HCT116 (cell line): ENCODE results near the gene TRMT10B. TPM values are rescaled to one million over a fixed set of nuclear protein-coding genes. Genes with fewer than 3 reads are reported as not detected.

ENCODE experiments used
- ATAC-seq: fragments of 200-7000 bp; cut with Tn5 transposase; 2 replicates; pipeline ENCODE4 v1.9.1; 2020; ENCODE audit warnings: mild to moderate bottlenecking, moderate library complexity
- BruUV-seq: library from RNA; stranded (reverse); fragments of 400-500 nt; replicated peaks from 2 replicates; lab custom pipeline; 2021; lab: Mats Ljungman, UMichigan
- CTCF ChIA-PET: fragments of 300-600 bp; sonication (Branson Sonifier 250); formaldehyde crosslinking; loops from one replicate; lab custom pipeline; 2021; ENCODE audit warnings: antibody characterized with exemption; lab: Charles Lee
- POLR2A ChIA-PET: fragments of 300-600, 350-600 bp; sonication (Branson Sonifier 250); formaldehyde crosslinking; loops from one replicate; lab custom pipeline; 2021; ENCODE audit warnings: antibody characterized with exemption; lab: Charles Lee
- RAD21 ChIA-PET, 2 experiments: fragments of 300-600 bp; sonication (Branson Sonifier 250); formaldehyde crosslinking; loops; one replicate each; lab custom pipeline; 2023; ENCODE audit warnings: low total read pairs in 2 of 2; ENCODE audit not compliant: uncharacterized antibody in 2 of 2, unreplicated experiment in 2 of 2, low non-redundant PET in 1 of 2; lab: Charles Lee
- DNase-seq: peaks from one replicate; pipeline ENCODE4 v3.0.0-alpha.2; 2010; ENCODE audit warnings: low read depth, low spot score
- H2AFZ ChIP-seq: fragments of 200-600 bp; shearing (Covaris generic), sonication (generic); 2 replicates; pipeline ENCODE4 v1.6.1; 2017; ENCODE audit warnings: low read depth, mixed run types, mixed read lengths, antibody characterized with exemption, low read length; ENCODE audit not compliant: poor library complexity, severe bottlenecking
- H3K27ac ChIP-seq: 2 replicates; pipeline ENCODE4 v1.5.1; 2012; ENCODE audit warnings: low read depth, low read length
- H3K27me3 ChIP-seq: fragments of 200-600 bp; sonication (generic); 2 replicates; pipeline ENCODE4 v1.6.1; 2016; ENCODE audit warnings: mixed run types, low read length, mixed read lengths; ENCODE audit not compliant: insufficient read depth
- H3K36me3 ChIP-seq, 2 experiments: fragments of 200-500 bp in 1 of 2; fragments of 200-600 bp in 1 of 2; sonication (Bioruptor generic) in 1 of 2; sonication (generic) in 1 of 2; 2 replicates each; pipeline versions ENCODE4 v1.5.1 to v1.6.1; 2014 to 2016; ENCODE audit warnings: low read length in 2 of 2, inconsistent platforms in 1 of 2, mixed read lengths in 1 of 2, mixed run types in 1 of 2; ENCODE audit not compliant: insufficient read depth in 2 of 2, control insufficient read depth in 1 of 2
- H3K4me1 ChIP-seq, 2 experiments: fragments of 200-600 bp in 1 of 2; sonication (generic) in 1 of 2; 2 replicates each; pipeline versions ENCODE4 v1.5.1 to v1.6.1; 2012 to 2017; ENCODE audit warnings: low read length in 2 of 2, inconsistent platforms in 1 of 2, mild to moderate bottlenecking in 1 of 2, mixed read lengths in 1 of 2, mixed run types in 1 of 2, moderate library complexity in 1 of 2; ENCODE audit not compliant: insufficient read depth in 2 of 2, control insufficient read depth in 1 of 2
- H3K4me2 ChIP-seq: fragments of 200-600 bp; sonication (generic); 2 replicates; pipeline ENCODE4 v1.6.1; 2017; ENCODE audit warnings: mixed run types, low read length, mixed read lengths
- H3K4me3 ChIP-seq, 2 experiments: fragments of 200-600 bp in 1 of 2; sonication (generic) in 1 of 2; replicated peaks in 1 of 2; 2 replicates each; pipeline ENCODE4 v1.5.1; 2011 to 2016; ENCODE audit warnings: low read length in 2 of 2, control low read depth in 1 of 2, low read depth in 1 of 2, mild to moderate bottlenecking in 1 of 2, mixed read lengths in 1 of 2, mixed run types in 1 of 2
- H3K79me2 ChIP-seq: fragments of 200-600 bp; sonication (generic); 2 replicates; pipeline ENCODE4 v1.6.1; 2017; ENCODE audit warnings: mild to moderate bottlenecking, mixed run types, low read length, moderate library complexity, mixed read lengths; ENCODE audit not compliant: insufficient read depth
- H3K9ac ChIP-seq: fragments of 200-600 bp; sonication (generic); 2 replicates; pipeline ENCODE4 v1.6.1; 2016; ENCODE audit warnings: low read length, mixed read lengths
- H3K9me2 ChIP-seq: fragments of 200-600 bp; sonication (generic), shearing (Covaris generic); 2 replicates; pipeline ENCODE4 v1.6.1; 2017; ENCODE audit warnings: mixed run types, mild to moderate bottlenecking, moderate library complexity; ENCODE audit not compliant: insufficient read depth
- H3K9me3 ChIP-seq, 2 experiments: fragments of 200-500 bp in 1 of 2; fragments of 200-600 bp in 1 of 2; sonication (Bioruptor generic) in 1 of 2; sonication (generic) in 1 of 2; 2 replicates each; pipeline ENCODE4 v1.6.1; 2014 to 2017; ENCODE audit warnings: low read length in 2 of 2, mixed read lengths in 2 of 2, inconsistent platforms in 1 of 2, low read depth in 1 of 2, mild to moderate bottlenecking in 1 of 2, mixed run types in 1 of 2, moderate library complexity in 1 of 2; ENCODE audit not compliant: control insufficient read depth in 1 of 2, insufficient read depth in 1 of 2
- H4K20me1 ChIP-seq: fragments of 200-600 bp; sonication (generic), shearing (Covaris generic); 2 replicates; pipeline ENCODE4 v1.6.1; 2017; ENCODE audit warnings: mixed run types, mild to moderate bottlenecking, moderate library complexity; ENCODE audit not compliant: insufficient read depth
- CEBPB ChIP-seq: IDR thresholded peaks from 2 replicates; pipeline ENCODE4 v1.6.1; 2012; ENCODE audit warnings: low read depth
- CTCF ChIP-seq, 3 experiments: fragments of 200-600 bp in 1 of 3; sonication (generic) in 1 of 3; IDR thresholded peaks in 2 of 3; conservative IDR thresholded peaks in 1 of 3; 2 replicates each; pipeline ENCODE4 v1.5.1; 2012 to 2017; ENCODE audit warnings: low read depth in 2 of 3, low read length in 2 of 3, antibody characterized with exemption in 1 of 3, borderline replicate concordance in 1 of 3, control low read depth in 1 of 3, mild to moderate bottlenecking in 1 of 3, mixed read lengths in 1 of 3, mixed run types in 1 of 3, moderate library complexity in 1 of 3; ENCODE audit not compliant: insufficient read depth in 1 of 3
- EGR1 ChIP-seq: IDR thresholded peaks from 2 replicates; pipeline ENCODE4 v1.6.1; 2012; ENCODE audit warnings: low read depth
- EZH2phosphoT487 ChIP-seq: fragments of 200-600 bp; IDR thresholded peaks from 2 replicates; pipeline ENCODE4 v1.6.1; 2018; ENCODE audit warnings: antibody characterized with exemption, borderline replicate concordance
- JUND ChIP-seq: IDR thresholded peaks from 2 replicates; pipeline ENCODE4 v1.6.1; 2012
- RAD21 ChIP-seq: IDR thresholded peaks from 2 replicates; pipeline ENCODE4 v1.6.1; 2012; ENCODE audit warnings: low read depth, mild to moderate bottlenecking
- SIN3A ChIP-seq: IDR thresholded peaks from 2 replicates; pipeline ENCODE4 v1.6.1; 2012; ENCODE audit warnings: low read depth
- SP1 ChIP-seq: IDR thresholded peaks from 2 replicates; pipeline ENCODE4 v1.6.1; 2012; ENCODE audit warnings: low read depth
- SRF ChIP-seq: IDR thresholded peaks from 2 replicates; pipeline ENCODE4 v1.6.1; 2012; ENCODE audit warnings: low read depth
- TCF7L2 ChIP-seq: IDR thresholded peaks from 2 replicates; pipeline ENCODE4 v1.7.0; 2011; ENCODE audit warnings: borderline replicate concordance, inconsistent platforms; ENCODE audit not compliant: insufficient read depth, insufficient read length; ENCODE audit errors: extremely low read depth
- YY1 ChIP-seq: IDR thresholded peaks from 2 replicates; pipeline ENCODE4 v1.6.1; 2011; ENCODE audit warnings: low read length, low read depth, moderate library complexity, mild to moderate bottlenecking; ENCODE audit not compliant: insufficient replicate concordance; ENCODE audit errors: extremely low read depth
- ZFX ChIP-seq: fragments of 450-650 bp; IDR thresholded peaks from 2 replicates; pipeline ENCODE4 v1.6.1; 2017
- intact Hi-C: fragments of 100-400 bp; cut with micrococcal nuclease; formaldehyde crosslinking; loops from 2 replicates; pipeline ENCODE4 v1.10.0; 2022
- total RNA-seq: library from RNA; stranded (reverse); gene quantifications from one replicate; pipeline ENCODE4 v1.2.1, GENCODE V29; 2021; ENCODE audit not compliant: unreplicated experiment
- TF ChIP-seq, protein P1 (sequence below): IDR thresholded peaks from 2 replicates; pipeline ENCODE4 v1.6.1; 2012

The TRMT10B gene
- total RNA-seq, 1 experiment from 2014 or later, result 5.5 TPM

GRCh38 chr9:37787059-37787458 lies 33.5 kb downstream of the TRMT10B start:
- 0 out of 2 replicates have a peak, but pooled peaks cover 4% of the 10 kb centered on the region for H4K20me1 ChIP-seq
- BruUV-seq, result no TSS peak
- intact Hi-C loops, result loop anchor here (10.0 kb wide), 1 partner anchor 202 kb away; no protein-coding TSS in a partner anchor
- no peak overlapping the region for H3K9ac ChIP-seq
- CTCF ChIA-PET, result no interaction called here
- no peak overlapping the region; the same call in 1 of the 2 replicates for H3K27ac ChIP-seq
- RAD21 ChIA-PET, result no interaction called here
- DNase-seq, result no peak
- H3K27me3 ChIP-seq, result no peaks in the 10 kb centered on the region
- ATAC-seq, result no peak
- H3K79me2 ChIP-seq, result peaks cover 30% of the 10 kb centered on the region
- no peaks in the 10 kb centered on the region for H3K9me2 ChIP-seq
- peaks cover 6 to 14% of the 10 kb centered on the region in 2 experiments; a peak in 3 of 4 replicates for H3K36me3 ChIP-seq
- H3K4me1 ChIP-seq, result peaks cover 7 to 11% of the 10 kb centered on the region in 2 experiments; a peak in 3 of 4 replicates
- no peaks in the 10 kb centered on the region for H3K9me3 ChIP-seq
- no peak overlapping the region for H2AFZ ChIP-seq
- POLR2A ChIA-PET, result no interaction called here
- no peak overlapping the region for H3K4me3 ChIP-seq
- H3K4me2 ChIP-seq, result no peak overlapping the region
- TF ChIP-seq, protein P1, sequence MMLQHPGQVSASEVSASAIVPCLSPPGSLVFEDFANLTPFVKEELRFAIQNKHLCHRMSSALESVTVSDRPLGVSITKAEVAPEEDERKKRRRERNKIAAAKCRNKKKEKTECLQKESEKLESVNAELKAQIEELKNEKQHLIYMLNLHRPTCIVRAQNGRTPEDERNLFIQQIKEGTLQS, result no peak
- TF ChIP-seq SIN3A (no peak), EGR1 (no peak)

DNA sequence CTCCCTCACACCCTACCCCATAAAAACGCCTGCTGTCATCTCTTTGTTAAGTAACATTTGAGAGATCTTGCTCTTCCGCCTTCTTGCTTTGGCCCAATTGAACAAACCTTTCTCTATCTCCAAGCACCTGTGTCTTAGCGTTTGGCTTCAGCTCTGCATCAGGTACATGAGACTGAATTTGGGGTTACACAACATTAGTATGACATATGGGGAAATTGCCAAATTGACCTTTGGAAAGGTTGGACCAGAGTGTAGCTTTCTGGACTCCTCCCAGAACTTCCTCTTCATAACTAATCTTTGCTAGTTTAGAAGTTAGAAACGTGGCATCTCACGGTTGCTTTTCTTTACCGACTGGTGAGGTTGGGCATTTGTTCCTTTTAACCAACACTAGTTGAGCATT lies 34.7 kb downstream of the TRMT10B start:
- H3K27me3 ChIP-seq, result no peaks in the 10 kb centered on the region
- intact Hi-C loops, result loop anchor here (10.0 kb wide), 1 partner anchor 204 kb away; no protein-coding TSS in a partner anchor
- peaks cover 7 to 11% of the 10 kb centered on the region in 2 experiments; a peak in 3 of 4 replicates for H3K4me1 ChIP-seq
- no peak overlapping the region for H2AFZ ChIP-seq
- POLR2A ChIA-PET, result no interaction called here
- peaks cover 18% of the 10 kb centered on the region for H3K79me2 ChIP-seq
- no peak overlapping the region for H3K27ac ChIP-seq
- CTCF ChIA-PET, result no interaction called here
- H3K36me3 ChIP-seq, result peaks cover 0 to 1% of the 10 kb centered on the region in 2 experiments; a peak in 2 of 4 replicates
- no peaks in the 10 kb centered on the region for H3K9me3 ChIP-seq
- no TSS peak for BruUV-seq
- no peak for TF ChIP-seq RAD21
- TF ChIP-seq, protein P1, result no peak
- TF ChIP-seq SRF, result no peak
- no peak for TF ChIP-seq SP1
- no peak for TF ChIP-seq SIN3A
- TF ChIP-seq EZH2phosphoT487, result no peak
- no peak for TF ChIP-seq CEBPB
- TF ChIP-seq ZFX, result no peak
- no peak for TF ChIP-seq TCF7L2
- TF ChIP-seq CTCF (IDR thresholded peaks at IDR 0.05 in 2 of 3, conservative IDR thresholded peaks at IDR 0.05 in 1 of 3; ENCODE audit: borderline replicate concordance in 1 of 3, insufficient read depth in 1 of 3, low read depth in 2 of 3, low read length in 2 of 3), result no peak
- no peak for TF ChIP-seq YY1
- no peak for TF ChIP-seq JUND
- no peaks in the 10 kb centered on the region for H4K20me1 ChIP-seq
- no peak overlapping the region for H3K4me3 ChIP-seq
- no peak for DNase-seq
- no peak overlapping the region for H3K4me2 ChIP-seq
- no peak for ATAC-seq
- H3K9ac ChIP-seq, result no peak overlapping the region
- RAD21 ChIA-PET, result no interaction called here
- no peaks in the 10 kb centered on the region for H3K9me2 ChIP-seq
